Left ventricle myocardium inferior (tissue), 1 donor: ENCODE data around the gene CISH. TPM values are rescaled to one million over a fixed set of nuclear protein-coding genes. Genes with fewer than 3 reads are reported as not detected.

Experiments
- DNase-seq: peaks from one replicate; pipeline ENCODE4 v3.0.0-alpha.2; 2020
- H3K27ac ChIP-seq: fragments of 200-600 bp; replicated peaks from 2 replicates; pipeline ENCODE4 v1.8.0; 2021
- H3K27me3 ChIP-seq: fragments of 200-600 bp; 2 replicates; pipeline ENCODE4 v1.8.0; 2021; ENCODE audit warnings: low read depth
- H3K36me3 ChIP-seq: fragments of 200-600 bp; 2 replicates; pipeline ENCODE4 v1.8.0; 2021
- H3K4me1 ChIP-seq: fragments of 200-600 bp; 2 replicates; pipeline ENCODE4 v1.8.0; 2021
- H3K4me3 ChIP-seq: fragments of 200-600 bp; 2 replicates; pipeline ENCODE4 v1.8.0; 2021; ENCODE audit warnings: mild to moderate bottlenecking, moderate library complexity
- H3K9me3 ChIP-seq: fragments of 200-600 bp; replicated peaks from 2 replicates; pipeline ENCODE4 v1.8.0; 2021
- intact Hi-C: fragments of 100-400 bp; cut with micrococcal nuclease; formaldehyde crosslinking; loops from one replicate; pipeline ENCODE4 v1.11.0; 2022
- total RNA-seq: library from RNA; stranded (reverse); fragmentation: NEBNext Ultra II Directional; extraction: Animal tissue kit (Norgen Biotek cat#: 25700); gene quantifications from one replicate; pipeline ENCODE4 v1.2.1, GENCODE V29; 2021
- TF ChIP-seq, protein P1 (sequence below): fragments of 200-600 bp; IDR thresholded peaks from 2 replicates; pipeline ENCODE4 v1.8.0; 2021; ENCODE audit warnings: antibody characterized with exemption, mild to moderate bottlenecking, borderline replicate concordance
- donor health status: DM: no; HTN: yes; CAD: no; lungs with severe emphysema.

Gene CISH
- total RNA-seq, 1 donor from 2014 or later: 16.6 TPM

DNA sequence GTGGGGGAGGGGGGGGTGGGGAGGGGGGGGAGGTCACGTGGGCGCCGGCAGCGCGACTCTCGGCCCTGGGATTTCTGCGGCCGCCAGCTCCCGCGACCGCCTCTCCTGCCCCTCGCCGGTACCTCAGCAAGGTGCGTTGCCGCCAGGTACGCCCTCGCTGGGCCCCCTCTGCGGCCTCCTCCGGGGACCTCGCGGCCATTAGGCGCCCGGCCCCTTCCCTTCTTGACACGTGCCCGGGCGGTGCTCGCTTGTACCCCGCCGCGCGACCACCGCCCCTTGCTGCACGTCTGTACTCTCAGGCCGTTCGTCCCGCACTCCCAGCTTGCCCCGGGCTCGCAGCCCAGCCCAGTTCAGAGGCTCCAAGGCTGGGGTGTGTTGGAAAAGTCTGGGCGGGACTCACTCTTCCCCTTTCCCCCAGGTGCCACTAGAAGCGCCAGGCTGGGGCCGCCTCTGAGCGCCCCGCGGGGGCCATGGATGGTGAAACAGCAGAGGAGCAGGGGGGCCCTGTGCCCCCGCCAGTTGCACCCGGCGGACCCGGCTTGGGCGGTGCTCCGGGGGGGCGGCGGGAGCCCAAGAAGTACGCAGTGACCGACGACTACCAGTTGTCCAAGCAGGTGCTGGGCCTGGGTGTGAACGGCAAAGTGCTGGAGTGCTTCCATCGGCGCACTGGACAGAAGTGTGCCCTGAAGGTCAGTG, 5.7 kb upstream of the CISH start, which contains the start of gene MAPKAPK3:
Gene MAPKAPK3, plus strand, starts transcription at position 56 of the 696 bp plus-strand sequence. Its CDS starts 415 bp downstream, at position 471.
- Histone ChIP-seq H3K36me3 (no peaks in the 10 kb centered on the region), H3K27me3 (no peaks in the 10 kb centered on the region), H3K4me3 (peak within 1 kb of the TSS; percentile 96), H3K27ac (peak within 1 kb of the TSS; percentile 98), H3K4me1 (peaks cover 79% of the 10 kb centered on the region), H3K9me3 (no peaks in the 10 kb centered on the region)
- intact Hi-C loops: loop anchor here (2.0 kb wide), 1 partner anchor 46 kb away; no protein-coding TSS in a partner anchor
- DNase-seq: peak; percentile 59
- TF ChIP-seq, protein P1, sequence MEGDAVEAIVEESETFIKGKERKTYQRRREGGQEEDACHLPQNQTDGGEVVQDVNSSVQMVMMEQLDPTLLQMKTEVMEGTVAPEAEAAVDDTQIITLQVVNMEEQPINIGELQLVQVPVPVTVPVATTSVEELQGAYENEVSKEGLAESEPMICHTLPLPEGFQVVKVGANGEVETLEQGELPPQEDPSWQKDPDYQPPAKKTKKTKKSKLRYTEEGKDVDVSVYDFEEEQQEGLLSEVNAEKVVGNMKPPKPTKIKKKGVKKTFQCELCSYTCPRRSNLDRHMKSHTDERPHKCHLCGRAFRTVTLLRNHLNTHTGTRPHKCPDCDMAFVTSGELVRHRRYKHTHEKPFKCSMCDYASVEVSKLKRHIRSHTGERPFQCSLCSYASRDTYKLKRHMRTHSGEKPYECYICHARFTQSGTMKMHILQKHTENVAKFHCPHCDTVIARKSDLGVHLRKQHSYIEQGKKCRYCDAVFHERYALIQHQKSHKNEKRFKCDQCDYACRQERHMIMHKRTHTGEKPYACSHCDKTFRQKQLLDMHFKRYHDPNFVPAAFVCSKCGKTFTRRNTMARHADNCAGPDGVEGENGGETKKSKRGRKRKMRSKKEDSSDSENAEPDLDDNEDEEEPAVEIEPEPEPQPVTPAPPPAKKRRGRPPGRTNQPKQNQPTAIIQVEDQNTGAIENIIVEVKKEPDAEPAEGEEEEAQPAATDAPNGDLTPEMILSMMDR: peak; percentile 2

DNA sequence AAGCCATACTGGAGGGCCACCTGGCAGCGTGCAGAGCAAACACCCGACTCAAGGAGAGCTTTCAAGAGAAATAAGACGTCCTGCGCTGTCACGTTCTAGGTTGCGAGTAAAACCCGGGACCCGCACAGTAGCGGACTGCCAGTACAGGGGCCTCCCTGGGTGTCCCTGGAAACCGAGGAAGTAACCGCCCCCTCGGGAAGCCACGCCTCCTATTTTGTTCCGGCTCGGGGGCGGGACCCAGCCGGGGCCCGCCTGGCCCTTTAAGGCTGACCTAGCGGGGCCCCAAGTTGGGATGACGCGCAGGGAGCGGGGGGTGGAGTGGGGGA, 5.2 kb upstream of the CISH start:
- Histone ChIP-seq H3K4me3 (peak overlapping the region; percentile 96), H3K27me3 (no peaks in the 10 kb centered on the region), H3K4me1 (peaks cover 76% of the 10 kb centered on the region), H3K9me3 (no peaks in the 10 kb centered on the region), H3K27ac (peak overlapping the region; percentile 98), H3K36me3 (no peaks in the 10 kb centered on the region)
- DNase-seq: peak; percentile 94
- TF ChIP-seq, protein P1: no peak
- intact Hi-C loops: loop anchor here (2.0 kb wide), 1 partner anchor 46 kb away; no protein-coding TSS in a partner anchor

DNA sequence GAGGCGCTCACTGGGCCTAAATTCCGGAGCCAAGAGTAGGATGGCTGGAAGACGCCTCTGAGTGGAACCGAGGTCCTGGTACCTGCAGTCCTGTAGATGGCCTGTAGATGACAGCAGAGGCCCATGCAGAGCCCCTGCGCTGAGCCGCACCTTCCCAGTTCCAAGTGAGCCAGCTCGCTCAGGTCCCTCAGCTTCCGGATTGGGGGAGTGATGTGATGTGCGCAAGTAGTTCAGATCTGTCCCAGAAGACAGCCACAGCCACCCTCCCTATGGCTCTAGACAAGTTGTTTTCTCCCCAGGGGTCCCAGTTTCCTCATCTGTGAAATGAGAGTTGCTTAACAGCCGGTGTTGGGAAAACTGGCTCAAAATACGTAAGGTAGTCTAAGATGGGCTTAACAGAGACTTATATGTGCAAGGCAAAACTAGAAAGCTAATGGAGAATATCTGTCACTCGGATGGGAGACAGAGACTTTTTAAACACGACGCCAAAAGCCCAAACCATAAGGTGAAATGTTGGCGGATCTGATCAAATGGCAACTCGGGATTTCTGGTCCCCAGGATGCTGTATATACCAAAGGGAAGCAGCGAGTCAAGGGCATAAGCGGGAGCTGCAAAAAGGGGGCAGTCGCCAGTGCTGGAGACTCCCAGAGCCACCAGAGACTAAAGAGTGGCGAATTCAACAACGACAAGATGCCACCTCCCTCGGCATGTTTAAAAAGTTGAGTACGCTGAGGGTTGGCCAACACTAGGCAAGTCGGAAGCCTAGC, 4.6 kb upstream of the CISH start:
- Histone ChIP-seq H3K27me3 (no peaks in the 10 kb centered on the region), H3K4me1 (peaks cover 75% of the 10 kb centered on the region), H3K36me3 (no peaks in the 10 kb centered on the region), H3K4me3 (peak overlapping the region; percentile 96), H3K9me3 (no peaks in the 10 kb centered on the region), H3K27ac (peak overlapping the region; percentile 98)
- DNase-seq: peak; percentile 76
- intact Hi-C loops: loop anchor here (2.0 kb wide), 1 partner anchor 45 kb away; no protein-coding TSS in a partner anchor
- TF ChIP-seq, protein P1: peak; percentile 100

DNA sequence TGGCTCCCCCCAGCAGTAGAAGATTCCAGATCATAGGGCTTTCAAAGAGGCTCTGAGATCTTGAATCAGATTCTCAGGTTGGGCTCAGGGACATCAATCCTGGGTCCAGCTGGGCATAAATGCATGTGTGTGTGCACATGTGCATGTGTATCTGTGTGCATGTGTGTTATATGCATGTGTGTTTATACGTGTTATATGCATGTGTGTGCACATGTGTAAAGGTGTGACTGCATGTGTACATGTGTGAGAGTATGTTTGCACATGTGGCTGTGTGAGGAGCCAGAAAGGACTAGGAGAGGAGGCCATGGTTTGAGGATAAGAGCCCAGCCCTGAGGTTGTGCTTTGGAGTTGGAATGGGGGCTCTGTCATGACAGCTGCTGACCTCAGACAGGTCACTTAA, 3.6 kb upstream of the CISH start:
- Histone ChIP-seq H3K4me3 (no peak overlapping the region), H3K27ac (no peak overlapping the region), H3K27me3 (no peaks in the 10 kb centered on the region), H3K36me3 (no peaks in the 10 kb centered on the region), H3K9me3 (no peaks in the 10 kb centered on the region), H3K4me1 (peaks cover 75% of the 10 kb centered on the region)
- TF ChIP-seq, protein P1: no peak
- intact Hi-C loops: no loop called here
- no peak for DNase-seq

DNA sequence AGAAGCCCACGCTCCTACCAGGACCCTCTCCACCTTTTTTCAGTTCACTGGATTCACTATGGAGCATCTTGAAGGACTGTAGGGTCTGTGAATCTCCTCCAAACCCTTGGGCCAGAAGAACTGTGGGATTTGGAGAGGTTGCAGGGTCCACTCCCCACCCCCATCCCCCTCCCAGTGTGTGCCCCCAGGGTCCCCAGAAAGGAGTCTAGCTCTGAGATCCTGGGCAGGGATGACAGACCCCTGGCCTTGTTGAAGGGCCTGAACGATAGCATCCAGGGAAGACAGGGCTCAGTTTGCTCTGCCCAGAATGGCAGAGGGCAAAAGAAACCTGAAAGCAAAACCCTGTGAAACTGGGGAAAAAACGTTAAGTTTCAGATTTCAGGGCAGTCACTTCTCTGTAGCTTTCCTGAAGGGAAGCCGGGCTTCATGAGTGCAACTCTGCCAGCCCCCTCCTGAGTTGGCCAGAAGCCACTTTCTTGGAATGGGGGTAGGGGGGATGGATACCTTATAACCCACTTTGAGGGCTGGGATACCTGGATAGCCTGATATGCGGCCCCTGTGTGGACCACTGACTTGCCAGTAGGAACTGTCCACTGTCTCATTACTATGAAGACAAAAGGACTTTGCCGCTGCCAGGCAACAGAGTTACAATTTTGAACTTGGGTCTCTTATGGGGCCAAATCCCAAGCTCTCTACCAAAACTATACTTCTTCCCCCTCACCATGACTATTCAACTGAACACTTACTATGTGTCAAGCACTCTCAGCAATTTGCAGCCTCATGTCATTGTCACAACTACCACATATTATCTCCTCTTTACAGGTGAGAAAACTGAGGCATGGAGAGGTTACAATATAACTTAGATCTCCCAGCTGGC, 1.6 kb upstream of the CISH start:
- Histone ChIP-seq H3K4me1 (peaks cover 79% of the 10 kb centered on the region), H3K27ac (peak overlapping the region; percentile 100), H3K27me3 (no peaks in the 10 kb centered on the region), H3K36me3 (peaks cover 2% of the 10 kb centered on the region), H3K4me3 (peak overlapping the region; percentile 81), H3K9me3 (no peaks in the 10 kb centered on the region)
- TF ChIP-seq, protein P1: no peak
- intact Hi-C loops: no loop called here
- no peak for DNase-seq
